Natural killer cell treated with Interleukin-12 subunit alpha and Interleukin-12 subunit beta and Interleukin-15 and Interleukin-18, amount 100 ng/mL, for 72 hours (primary cell): ENCODE data around the gene ZNF678. TPM values are rescaled to one million over a fixed set of nuclear protein-coding genes. Genes with fewer than 3 reads are reported as not detected.
"Not testable (repeated sequence)": the region's sequence is repeated elsewhere in the genome, so short reads cannot be mapped to it uniquely, and the experiment has no call there.

Experiments
- ATAC-seq, 2 donors: fragments of 150-1000 bp; cut with Tn5 transposase in 1 of 2; sonication (Bioruptor Pico), chemical (Tn5 transposase) in 1 of 2; 2 replicates each; pipeline ENCODE4 v1.10.0; 2021
- DNase-seq: peaks from one replicate; pipeline ENCODE4 v3.0.0; 2022; ENCODE audit warnings: low spot score
- H3K27ac Mint-ChIP-seq, 2 donors: 1 replicate in 1 of 2; 2 replicates in 1 of 2; pipeline ENCODE4 v1.8.0; 2022; ENCODE audit warnings: mixed read lengths in 2 of 2, mild to moderate bottlenecking in 1 of 2, moderate library complexity in 1 of 2
- H3K27me3 Mint-ChIP-seq, 2 donors: 1 replicate in 1 of 2; 2 replicates in 1 of 2; pipeline ENCODE4 v1.8.0; 2022; ENCODE audit warnings: mixed read lengths in 2 of 2
- H3K36me3 Mint-ChIP-seq: one replicate; pipeline ENCODE4 v1.8.0; 2022; ENCODE audit warnings: mixed read lengths
- H3K4me1 Mint-ChIP-seq, 2 donors: 1 replicate in 1 of 2; 2 replicates in 1 of 2; pipeline ENCODE4 v1.8.0; 2022; ENCODE audit warnings: low read depth in 2 of 2, mixed read lengths in 2 of 2, mild to moderate bottlenecking in 1 of 2
- H3K4me3 Mint-ChIP-seq: one replicate; pipeline ENCODE4 v1.8.0; 2022; ENCODE audit warnings: mixed read lengths
- H3K9me3 Mint-ChIP-seq: 2 replicates; pipeline ENCODE4 v1.8.0; 2022; ENCODE audit warnings: mixed read lengths
- total RNA-seq, 2 donors: library from RNA; stranded (reverse); gene quantifications; one replicate each; pipeline ENCODE4 v1.2.3, GENCODE V29; 2022

Gene ZNF678
- total RNA-seq, 2 donors from 2014 or later: 5.7 to 7.6 TPM

DNA sequence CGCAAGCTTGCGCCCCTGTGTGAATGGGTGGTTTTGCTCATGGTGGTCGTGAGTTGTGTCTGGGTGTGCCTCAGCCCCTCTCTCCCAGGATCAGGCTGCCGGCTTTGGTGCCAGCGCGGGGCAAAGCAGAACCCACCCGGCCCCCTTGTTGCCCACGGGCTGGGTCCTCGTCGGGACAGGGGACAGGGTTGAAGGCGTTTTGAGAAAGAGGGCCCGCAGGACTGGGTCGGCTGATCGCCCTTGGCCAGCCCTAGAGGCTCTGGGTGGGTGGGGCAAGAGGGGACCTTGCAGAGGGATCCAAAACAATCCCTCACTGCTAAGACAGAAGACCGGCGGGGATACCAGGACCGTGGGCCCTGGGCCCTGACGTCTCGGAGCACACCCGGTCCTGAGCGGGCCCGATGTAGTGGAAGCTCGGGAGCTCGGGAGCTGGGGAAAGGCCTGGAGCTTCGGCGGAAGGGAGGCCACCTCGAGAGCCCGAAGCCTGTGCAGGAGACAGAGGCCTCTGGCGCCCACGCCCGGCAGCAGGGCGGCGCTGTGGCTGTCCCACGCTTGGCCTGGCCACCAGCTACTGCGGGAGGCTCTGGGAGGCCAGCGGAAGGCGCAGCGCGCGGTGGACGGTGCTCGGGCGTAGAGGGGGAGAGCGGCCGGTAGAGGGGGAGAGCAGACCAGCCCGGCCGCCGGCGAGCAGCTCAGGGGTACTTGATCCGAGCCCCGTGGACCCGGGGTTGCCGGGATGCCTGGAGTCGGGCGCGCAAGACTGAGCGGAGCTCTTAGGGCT lies 2.8 kb upstream of the ZNF678 start:
- H3K9me3 Mint-ChIP-seq: no peaks in the 10 kb centered on the region
- H3K36me3 Mint-ChIP-seq: peaks cover 14% of the 10 kb centered on the region
- peaks cover 22 to 28% of the 10 kb centered on the region in 2 donors for H3K4me1 Mint-ChIP-seq
- no peak for ATAC-seq
- DNase-seq: no peak
- peaks cover 20 to 31% of the 10 kb centered on the region in 2 donors for H3K27me3 Mint-ChIP-seq
- peak overlapping the region; percentile 8 for H3K4me3 Mint-ChIP-seq
- H3K27ac Mint-ChIP-seq: no peak overlapping the region

DNA sequence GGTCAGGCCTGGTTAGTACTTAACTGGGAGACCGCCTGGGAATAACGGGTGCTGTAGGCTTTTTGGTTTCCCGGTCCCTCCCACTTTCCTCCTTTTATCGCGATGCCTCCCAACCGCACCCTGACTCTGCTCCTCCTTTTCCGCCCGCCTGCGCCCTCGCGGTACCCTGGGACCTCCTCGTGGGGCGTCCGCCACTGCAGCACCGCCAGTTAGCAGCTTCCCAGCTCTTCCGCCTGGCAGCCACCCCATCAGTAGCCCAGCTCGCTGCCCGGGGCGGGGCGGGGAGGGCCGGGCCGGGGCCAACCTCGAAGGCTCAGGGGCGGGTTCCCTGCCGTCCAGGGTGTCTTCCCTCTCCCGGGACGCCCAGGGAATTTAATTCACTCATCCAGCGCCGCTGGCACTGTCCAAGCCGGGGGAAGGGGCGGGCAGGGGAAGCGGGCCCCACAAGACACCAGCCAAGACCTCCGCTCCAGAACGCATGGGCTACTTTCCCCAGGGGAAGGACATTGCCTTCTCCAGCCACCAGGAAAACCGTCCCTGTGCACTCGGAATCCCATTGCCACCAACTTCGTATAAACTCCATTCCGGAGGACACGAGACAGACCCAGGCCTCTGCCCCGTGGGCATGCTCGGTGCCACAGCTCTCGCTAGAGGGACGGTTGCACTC lies 2.0 kb upstream of the ZNF678 start:
- Mint-ChIP-seq H3K4me3 (no peak overlapping the region), H3K4me1 (peaks cover 22 to 28% of the 10 kb centered on the region in 2 donors), H3K27ac (no peak overlapping the region), H3K9me3 (no peaks in the 10 kb centered on the region), H3K27me3 (peaks cover 20 to 31% of the 10 kb centered on the region in 2 donors), H3K36me3 (peaks cover 14% of the 10 kb centered on the region)
- ATAC-seq: no peak
- DNase-seq: no peak

DNA sequence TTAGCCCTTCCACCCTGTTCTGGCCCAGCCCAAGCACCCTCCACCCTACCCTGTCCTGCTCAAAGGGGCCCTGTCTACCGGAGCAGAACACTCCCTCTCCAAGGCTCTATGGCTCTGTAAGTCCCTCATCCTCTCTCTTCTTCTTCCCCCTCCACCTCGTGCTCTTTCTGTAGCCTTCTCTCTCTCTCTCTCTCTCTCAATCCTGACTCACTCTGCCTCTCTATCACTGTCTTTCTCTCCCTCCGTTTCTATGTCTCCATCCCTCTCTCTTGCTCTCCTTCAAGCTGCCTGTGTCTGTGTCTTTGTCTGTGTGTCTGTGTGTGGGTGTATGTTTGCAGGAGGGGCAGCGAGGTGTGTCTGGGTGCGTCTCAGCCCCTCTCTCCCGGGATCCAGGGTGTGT lies 1.3 kb upstream of the ZNF678 start:
- no peaks in the 10 kb centered on the region for H3K9me3 Mint-ChIP-seq
- no peak for ATAC-seq
- H3K27ac Mint-ChIP-seq: no peak overlapping the region
- peaks cover 14% of the 10 kb centered on the region for H3K36me3 Mint-ChIP-seq
- peaks cover 20 to 31% of the 10 kb centered on the region in 2 donors for H3K27me3 Mint-ChIP-seq
- peaks cover 28% of the 10 kb centered on the region in 2 donors for H3K4me1 Mint-ChIP-seq
- H3K4me3 Mint-ChIP-seq: no peak overlapping the region
- no peak for DNase-seq

DNA sequence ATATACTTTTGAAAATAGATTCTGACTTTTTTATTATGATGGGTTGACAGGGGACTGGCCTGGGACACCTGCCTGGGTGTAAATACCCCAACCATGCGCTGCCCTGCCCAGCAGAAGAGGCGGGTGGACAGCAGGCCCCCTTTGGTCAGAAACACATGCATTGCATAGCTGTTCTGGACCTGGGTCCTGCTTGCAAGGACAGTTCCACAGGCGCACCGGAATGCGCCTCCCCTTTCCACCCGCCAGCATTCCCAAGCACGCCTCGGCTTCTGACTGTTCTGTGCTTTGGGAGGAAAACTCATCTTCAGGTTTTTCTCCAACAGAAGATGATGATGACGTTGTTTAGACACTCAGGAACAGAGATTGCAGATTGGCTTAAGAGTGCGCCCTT lies 428 bp upstream of the ZNF678 start:
- DNase-seq (no peak), ATAC-seq (no peak)
- peaks cover 14% of the 10 kb centered on the region for H3K36me3 Mint-ChIP-seq
- no peaks in the 10 kb centered on the region for H3K9me3 Mint-ChIP-seq
- peak overlapping the region; percentile 89 to 95 for H3K27ac Mint-ChIP-seq
- H3K4me1 Mint-ChIP-seq: peaks cover 31 to 36% of the 10 kb centered on the region in 2 donors
- peak overlapping the region; percentile 99 for H3K4me3 Mint-ChIP-seq
- peaks cover 20 to 31% of the 10 kb centered on the region in 2 donors for H3K27me3 Mint-ChIP-seq

DNA sequence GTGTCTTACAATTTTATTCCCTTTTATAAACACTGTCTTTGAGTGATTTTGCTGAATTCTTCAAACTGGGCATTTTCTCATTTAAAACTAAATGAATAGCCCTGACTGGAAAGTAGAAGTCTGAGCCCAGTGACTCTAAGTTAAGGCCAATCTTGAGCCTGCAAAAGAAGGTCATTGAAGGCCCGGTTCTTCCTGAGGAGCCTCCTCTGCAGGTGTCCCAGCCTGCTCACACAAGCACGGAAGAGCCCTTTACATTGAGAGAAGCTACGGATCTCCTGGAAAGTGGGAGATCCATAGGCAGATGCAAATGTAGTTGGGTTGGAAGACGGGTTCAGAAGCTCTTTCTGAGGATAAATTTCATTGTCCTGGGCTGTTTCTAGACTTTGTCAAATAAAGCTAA lies 3.9 kb downstream of the ZNF678 start:
- no peak for ATAC-seq
- H3K27ac Mint-ChIP-seq: no peak overlapping the region
- H3K4me1 Mint-ChIP-seq: peaks cover 30 to 34% of the 10 kb centered on the region in 2 donors

DNA sequence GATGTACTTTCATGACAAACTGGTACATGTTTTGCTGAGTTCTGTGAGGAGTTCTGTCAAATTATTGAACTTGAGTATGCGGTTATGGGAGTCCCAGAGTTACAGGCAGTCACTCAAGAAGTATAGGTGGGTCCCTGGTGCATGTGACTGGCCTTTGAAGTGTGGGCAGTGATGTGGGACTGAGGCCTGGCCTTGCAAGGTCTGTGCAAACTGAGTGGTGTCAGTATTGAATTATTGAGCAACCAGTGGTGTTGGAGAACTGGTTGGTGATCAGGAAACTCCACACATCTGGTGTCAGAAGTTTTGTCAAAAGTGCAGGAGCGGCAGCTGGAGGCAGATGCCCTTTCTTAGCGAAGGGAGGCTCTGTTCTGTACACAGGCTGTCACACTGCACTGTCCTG lies 5.2 kb downstream of the ZNF678 start:
- H3K27ac Mint-ChIP-seq: no peak overlapping the region
- DNase-seq (no peak), ATAC-seq (no peak)
- no peaks in the 10 kb centered on the region for H3K9me3 Mint-ChIP-seq
- H3K4me1 Mint-ChIP-seq: peaks cover 30 to 38% of the 10 kb centered on the region in 2 donors
- no peak overlapping the region for H3K4me3 Mint-ChIP-seq
- H3K27me3 Mint-ChIP-seq: no peaks in the 10 kb centered on the region
- H3K36me3 Mint-ChIP-seq: no peaks in the 10 kb centered on the region

More for the DNA sequence above, 3.9 kb downstream of the ZNF678 start:
- Mint-ChIP-seq H3K27me3 (peaks cover 1 to 3% of the 10 kb centered on the region in 2 donors), H3K4me3 (no peak overlapping the region), H3K9me3 (no peaks in the 10 kb centered on the region), H3K36me3 (no peaks in the 10 kb centered on the region)
- no peak for DNase-seq

DNA sequence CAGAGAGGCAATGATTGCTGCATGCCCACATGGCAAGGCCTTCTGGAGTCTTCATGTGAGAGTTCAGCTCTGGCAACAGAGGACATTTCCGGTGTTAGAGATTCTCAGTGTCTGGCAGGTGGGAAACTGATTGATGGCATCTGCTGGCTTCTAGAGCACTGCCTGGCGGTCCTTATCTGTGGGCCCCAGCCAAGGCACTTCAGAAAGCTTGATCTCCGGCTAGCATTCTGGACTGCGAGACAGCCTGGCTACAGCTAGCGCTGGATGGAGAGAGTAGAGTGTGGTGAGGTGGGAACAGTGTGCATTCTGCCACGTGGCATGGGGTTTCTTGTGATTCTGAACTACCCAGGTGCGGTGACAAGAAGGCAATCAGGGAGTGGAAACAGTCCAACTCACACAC lies 9.4 kb downstream of the ZNF678 start:
- Mint-ChIP-seq H3K27me3 (no peaks in the 10 kb centered on the region), H3K4me1 (peaks cover 23 to 39% of the 10 kb centered on the region in 2 donors), H3K9me3 (peaks cover 15% of the 10 kb centered on the region), H3K4me3 (no peak overlapping the region), H3K27ac (no peak overlapping the region), H3K36me3 (peaks cover 35% of the 10 kb centered on the region)
- DNase-seq (no peak), ATAC-seq (no peak)

DNA sequence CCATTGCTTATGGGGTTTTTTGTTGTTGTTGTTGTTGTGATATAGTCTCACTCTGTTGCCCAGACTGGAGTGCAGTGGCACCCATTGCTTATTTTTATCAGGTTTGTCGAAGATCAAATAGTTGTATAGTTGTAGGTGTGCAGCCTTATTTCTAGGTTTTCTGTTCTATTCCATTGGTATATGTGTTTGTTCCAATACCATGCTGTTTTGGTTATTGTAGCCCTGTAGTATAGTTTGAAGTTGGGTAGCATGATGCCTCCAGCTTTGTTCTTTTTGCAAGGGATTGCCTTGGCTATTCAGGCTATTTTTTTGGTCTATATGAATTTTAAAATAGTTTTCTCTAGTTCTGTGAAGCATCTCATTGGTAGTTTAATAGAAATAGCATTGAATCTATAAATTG lies 11.6 kb downstream of the ZNF678 start:
- ATAC-seq (no peak), DNase-seq (no peak)
- peaks cover 28 to 44% of the 10 kb centered on the region in 2 donors for H3K4me1 Mint-ChIP-seq
- H3K27ac Mint-ChIP-seq: no peak overlapping the region
- no peaks in the 10 kb centered on the region for H3K27me3 Mint-ChIP-seq
- H3K9me3 Mint-ChIP-seq: peaks cover 23% of the 10 kb centered on the region
- no peak overlapping the region for H3K4me3 Mint-ChIP-seq
- H3K36me3 Mint-ChIP-seq: peaks cover 49% of the 10 kb centered on the region

DNA sequence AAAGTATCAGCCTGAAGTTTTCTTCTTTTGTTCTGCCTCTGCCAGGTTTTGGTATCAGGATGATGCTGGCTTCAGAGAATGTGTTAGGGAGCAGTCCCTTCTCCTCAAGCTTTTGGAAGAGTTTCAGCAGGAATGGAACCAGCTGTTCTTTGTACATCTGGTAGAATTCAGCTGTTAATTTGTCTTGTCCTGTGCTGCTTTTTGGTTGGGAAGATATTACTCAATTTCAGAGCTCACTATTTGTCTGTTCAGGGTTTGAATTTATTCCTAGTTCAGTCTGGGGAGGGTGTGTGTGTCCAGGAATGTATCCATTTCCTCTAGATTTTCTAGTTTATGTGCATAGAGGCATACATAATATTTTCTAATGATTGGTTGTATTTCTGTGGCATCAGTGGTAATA lies 12.8 kb downstream of the ZNF678 start:
- no peak overlapping the region for H3K27ac Mint-ChIP-seq
- peaks cover 49% of the 10 kb centered on the region for H3K36me3 Mint-ChIP-seq
- peaks cover 24 to 42% of the 10 kb centered on the region in 2 donors for H3K4me1 Mint-ChIP-seq
- H3K4me3 Mint-ChIP-seq: no peak overlapping the region
- no peak for DNase-seq
- no peaks in the 10 kb centered on the region for H3K27me3 Mint-ChIP-seq
- H3K9me3 Mint-ChIP-seq: peaks cover 23% of the 10 kb centered on the region
- ATAC-seq: no peak

DNA sequence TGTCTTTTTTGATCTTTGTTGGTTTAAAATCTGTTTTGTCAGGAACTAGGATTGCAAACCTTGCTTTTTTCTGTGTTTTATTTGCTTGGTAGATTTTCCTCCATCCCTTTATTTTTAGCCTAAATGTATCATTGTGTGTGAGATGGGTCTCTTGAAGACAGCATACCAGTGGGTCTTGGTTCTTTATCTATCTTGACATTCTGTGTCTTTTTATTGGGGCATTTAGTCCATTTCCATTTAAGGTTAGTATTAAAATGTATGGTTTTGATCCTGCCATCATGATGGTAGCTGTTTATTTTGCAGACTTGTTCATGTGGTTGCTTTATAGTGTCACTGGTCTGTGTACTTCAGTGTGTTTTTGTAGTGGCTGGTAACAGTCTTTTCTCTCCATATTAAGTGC lies 14.1 kb downstream of the ZNF678 start:
- DNase-seq (no peak), ATAC-seq (no peak)
- Mint-ChIP-seq H3K4me1 (peaks cover 24 to 42% of the 10 kb centered on the region in 2 donors), H3K4me3 (no peak overlapping the region), H3K36me3 (peaks cover 49% of the 10 kb centered on the region), H3K9me3 (peaks cover 23% of the 10 kb centered on the region), H3K27ac (no peak overlapping the region), H3K27me3 (no peaks in the 10 kb centered on the region)

DNA sequence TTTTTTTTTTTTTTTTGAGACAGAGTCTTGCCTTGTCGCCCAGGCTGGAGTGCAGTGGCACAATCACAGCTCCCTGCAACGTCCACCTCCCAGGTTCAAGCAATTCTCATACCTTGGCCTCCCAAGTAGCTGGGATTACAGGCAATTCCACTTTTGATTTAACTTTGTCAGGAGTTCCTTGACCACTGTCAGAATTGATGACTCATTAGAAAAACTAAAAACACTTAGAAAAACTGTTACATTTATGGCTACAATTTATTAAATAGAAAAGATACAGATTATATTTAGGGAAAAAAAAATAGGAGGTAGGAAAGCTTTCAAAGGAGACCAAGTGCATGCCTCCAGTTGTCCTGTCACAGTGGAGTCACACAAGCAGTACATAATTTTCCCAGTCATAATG lies 20.0 kb downstream of the ZNF678 start:
- Mint-ChIP-seq H3K36me3 (peaks cover 24% of the 10 kb centered on the region), H3K27ac (no peak overlapping the region)

DNA sequence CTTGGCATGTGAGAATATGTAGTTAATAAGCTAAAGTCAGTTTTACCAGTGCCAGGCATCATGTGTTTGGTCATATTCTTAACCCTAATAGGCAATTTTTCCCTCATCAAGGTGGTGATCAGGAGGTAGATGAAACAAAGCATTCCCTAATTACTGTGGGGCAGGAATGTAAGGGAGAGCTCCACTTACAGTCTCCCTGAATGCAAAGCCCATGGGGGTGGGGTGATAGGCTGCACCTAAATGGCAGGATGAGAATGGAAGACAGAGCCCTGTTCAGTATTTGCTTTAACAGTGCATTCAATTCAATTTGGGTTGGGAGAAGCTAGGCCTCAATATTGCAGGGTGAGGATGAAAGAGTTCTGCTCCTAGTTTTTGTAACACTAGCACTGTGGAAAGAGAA lies 23.4 kb downstream of the ZNF678 start:
- no peak overlapping the region for H3K4me3 Mint-ChIP-seq
- DNase-seq: no peak

More for the DNA sequence above, 20.0 kb downstream of the ZNF678 start:
- Mint-ChIP-seq H3K4me3 (no peak overlapping the region), H3K4me1 (peaks cover 19 to 20% of the 10 kb centered on the region in 2 donors), H3K27me3 (no peaks in the 10 kb centered on the region), H3K9me3 (peaks cover 8% of the 10 kb centered on the region)
- DNase-seq (no peak), ATAC-seq (no peak)

DNA sequence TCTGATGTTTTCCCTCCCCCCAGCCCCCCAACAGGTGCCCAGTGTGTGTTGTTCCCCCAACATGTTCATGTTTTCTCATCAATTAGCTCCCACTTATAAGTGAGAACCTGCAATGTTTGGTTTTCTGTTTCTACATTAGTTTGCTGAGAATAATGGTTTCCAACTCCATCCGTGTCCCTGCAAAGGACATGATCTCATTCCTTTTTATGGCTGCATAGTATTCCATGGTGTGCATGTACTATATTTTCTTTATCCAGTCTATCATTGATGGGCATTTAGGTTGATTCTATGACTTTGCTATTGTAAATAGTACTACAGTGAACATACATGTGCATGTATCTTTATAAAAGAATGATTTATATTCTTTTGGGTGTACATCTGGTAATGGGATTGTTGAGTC lies 24.6 kb downstream of the ZNF678 start:
- Mint-ChIP-seq H3K9me3 (peaks cover 10% of the 10 kb centered on the region), H3K27ac (no peak overlapping the region), H3K36me3 (peaks cover 34% of the 10 kb centered on the region), H3K4me1 (peaks cover 7 to 10% of the 10 kb centered on the region in 2 donors), H3K27me3 (no peaks in the 10 kb centered on the region), H3K4me3 (no peak overlapping the region)
- ATAC-seq: no peak
- no peak for DNase-seq

More for the DNA sequence above, 23.4 kb downstream of the ZNF678 start:
- H3K4me1 Mint-ChIP-seq: peaks cover 7 to 10% of the 10 kb centered on the region in 2 donors
- no peak for ATAC-seq
- no peak overlapping the region for H3K27ac Mint-ChIP-seq
- no peaks in the 10 kb centered on the region for H3K27me3 Mint-ChIP-seq
- H3K36me3 Mint-ChIP-seq: peaks cover 34% of the 10 kb centered on the region
- peaks cover 10% of the 10 kb centered on the region for H3K9me3 Mint-ChIP-seq

DNA sequence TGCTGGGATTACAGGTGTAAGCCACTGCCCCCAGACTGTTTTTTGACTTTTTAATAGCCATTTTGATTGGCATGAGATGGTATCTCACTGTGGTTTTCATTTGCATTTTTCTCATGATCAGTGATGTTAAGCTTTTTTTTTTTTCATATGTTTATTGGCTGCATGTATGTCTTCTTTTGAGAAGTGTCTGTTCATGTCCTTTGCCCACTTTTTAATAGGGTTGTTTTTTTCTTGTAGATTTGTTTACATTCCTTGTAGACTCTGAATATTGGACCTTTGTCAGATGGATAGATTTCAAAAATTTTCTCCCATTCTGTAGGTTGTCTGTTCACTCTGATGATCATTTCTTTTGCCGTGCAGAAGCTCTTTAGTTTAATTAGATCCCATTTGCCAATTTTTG lies 25.4 kb downstream of the ZNF678 start:
- H3K4me1 Mint-ChIP-seq, H3K4me3 Mint-ChIP-seq, H3K27ac Mint-ChIP-seq, DNase-seq, H3K27me3 Mint-ChIP-seq, ATAC-seq, H3K9me3 Mint-ChIP-seq: not testable (repeated sequence)
- H3K36me3 Mint-ChIP-seq: peaks cover 31% of the 10 kb centered on the region
